GM12864 (cell line): ENCODE data around the gene SMYD3.

Experiments used
- DNase-seq: peaks from one replicate; pipeline ENCODE4 v3.0.0-alpha.2; 2011; ENCODE audit warnings: low read depth
- H3K4me3 ChIP-seq: 2 replicates; pipeline ENCODE4 v1.5.1; 2011; ENCODE audit warnings: mild to moderate bottlenecking, low read depth, low read length, control low read depth
- TF ChIP-seq, protein P1 (sequence below): IDR thresholded peaks from 2 replicates; pipeline ENCODE4 v1.5.1; 2011; ENCODE audit warnings: low read depth, mild to moderate bottlenecking, moderate library complexity, low read length, control low read depth, inconsistent platforms; ENCODE audit errors: missing control alignments

SMYD3 gene

GRCh38 chr1:245871191-245871590 is 635.9 kb downstream of the SMYD3 start:
- no peak overlapping the region for H3K4me3 ChIP-seq
- no peak for DNase-seq
- TF ChIP-seq, protein P1, sequence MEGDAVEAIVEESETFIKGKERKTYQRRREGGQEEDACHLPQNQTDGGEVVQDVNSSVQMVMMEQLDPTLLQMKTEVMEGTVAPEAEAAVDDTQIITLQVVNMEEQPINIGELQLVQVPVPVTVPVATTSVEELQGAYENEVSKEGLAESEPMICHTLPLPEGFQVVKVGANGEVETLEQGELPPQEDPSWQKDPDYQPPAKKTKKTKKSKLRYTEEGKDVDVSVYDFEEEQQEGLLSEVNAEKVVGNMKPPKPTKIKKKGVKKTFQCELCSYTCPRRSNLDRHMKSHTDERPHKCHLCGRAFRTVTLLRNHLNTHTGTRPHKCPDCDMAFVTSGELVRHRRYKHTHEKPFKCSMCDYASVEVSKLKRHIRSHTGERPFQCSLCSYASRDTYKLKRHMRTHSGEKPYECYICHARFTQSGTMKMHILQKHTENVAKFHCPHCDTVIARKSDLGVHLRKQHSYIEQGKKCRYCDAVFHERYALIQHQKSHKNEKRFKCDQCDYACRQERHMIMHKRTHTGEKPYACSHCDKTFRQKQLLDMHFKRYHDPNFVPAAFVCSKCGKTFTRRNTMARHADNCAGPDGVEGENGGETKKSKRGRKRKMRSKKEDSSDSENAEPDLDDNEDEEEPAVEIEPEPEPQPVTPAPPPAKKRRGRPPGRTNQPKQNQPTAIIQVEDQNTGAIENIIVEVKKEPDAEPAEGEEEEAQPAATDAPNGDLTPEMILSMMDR: no peak

GRCh38 chr1:245870698-245871097 is 636.4 kb downstream of the SMYD3 start:
- TF ChIP-seq, protein P1: no peak
- no peak for DNase-seq
- no peak overlapping the region for H3K4me3 ChIP-seq

- DNase-seq: no peak
- H3K4me3 ChIP-seq: no peak overlapping the region
- TF ChIP-seq, protein P1: no peak
These were observed 637.2 kb downstream of the SMYD3 start for GRCh38 chr1:245869847-245870246.

- DNase-seq: no peak
- no peak overlapping the region for H3K4me3 ChIP-seq
- TF ChIP-seq, protein P1: no peak
These were observed 639.3 kb downstream of the SMYD3 start for GRCh38 chr1:245867738-245868137.

DNA sequence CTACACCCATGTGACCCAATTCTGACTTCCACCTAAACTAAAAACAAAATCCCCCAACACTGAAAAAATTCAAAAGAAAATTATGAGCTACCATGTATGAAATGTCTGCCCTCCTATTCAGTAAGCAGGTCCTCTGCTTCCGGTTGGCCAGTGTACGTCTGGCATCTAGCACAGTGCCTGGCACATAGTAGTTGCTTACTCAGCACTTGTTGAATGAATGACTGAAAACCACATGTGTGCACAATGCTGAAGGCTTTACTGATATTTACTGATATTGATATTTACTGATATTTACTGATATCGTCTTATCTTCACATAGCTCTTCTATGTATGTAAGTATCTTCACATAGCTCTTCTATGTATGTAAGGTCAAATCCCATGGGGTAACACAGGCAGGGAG is 642.2 kb downstream of the SMYD3 start:
- H3K4me3 ChIP-seq: no peak overlapping the region
- DNase-seq: no peak
- TF ChIP-seq, protein P1: no peak

GRCh38 chr1:245863566-245864184 is 643.4 kb downstream of the SMYD3 start:
- no peak overlapping the region for H3K4me3 ChIP-seq
- DNase-seq: no peak
- TF ChIP-seq, protein P1: no peak

GRCh38 chr1:245862812-245863540 is 644.1 kb downstream of the SMYD3 start:
- no peak overlapping the region for H3K4me3 ChIP-seq
- TF ChIP-seq, protein P1: no peak
- no peak for DNase-seq
